GM21723 (cell line): ENCODE data around the gene TBCEL.
"Not testable (repeated sequence)": the region's sequence is repeated elsewhere in the genome, so short reads cannot be mapped to it uniquely, and the experiment has no call there.

Experiments
- ATAC-seq: cut with Tn5 transposase; IDR thresholded peaks from one replicate; pipeline ENCODE4 v1.9.1; 2021; ENCODE audit warnings: mild to moderate bottlenecking, moderate library complexity; ENCODE audit not compliant: unreplicated experiment

TBCEL gene

DNA sequence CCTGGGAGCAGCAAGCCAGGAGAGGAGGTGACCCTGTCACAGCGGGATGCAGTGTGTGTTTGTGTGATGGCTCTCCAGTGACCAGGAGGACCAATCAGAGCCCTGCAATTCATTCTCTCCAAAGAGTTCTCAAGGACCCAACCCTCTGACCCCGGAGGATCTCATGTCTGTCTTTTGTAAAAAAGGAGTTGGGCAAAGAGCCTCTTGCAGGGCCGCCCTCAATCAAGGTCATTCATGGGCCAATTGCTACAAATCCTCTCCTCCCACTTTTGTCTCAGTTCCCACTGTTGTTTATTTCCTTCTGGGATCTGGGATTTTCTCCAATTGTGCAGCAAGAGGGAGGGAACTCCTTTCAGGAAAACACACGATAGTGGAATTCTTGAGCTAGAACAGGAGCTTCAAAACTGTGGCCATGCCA is 81.2 kb downstream of the TBCEL start:
- no peak for ATAC-seq

DNA sequence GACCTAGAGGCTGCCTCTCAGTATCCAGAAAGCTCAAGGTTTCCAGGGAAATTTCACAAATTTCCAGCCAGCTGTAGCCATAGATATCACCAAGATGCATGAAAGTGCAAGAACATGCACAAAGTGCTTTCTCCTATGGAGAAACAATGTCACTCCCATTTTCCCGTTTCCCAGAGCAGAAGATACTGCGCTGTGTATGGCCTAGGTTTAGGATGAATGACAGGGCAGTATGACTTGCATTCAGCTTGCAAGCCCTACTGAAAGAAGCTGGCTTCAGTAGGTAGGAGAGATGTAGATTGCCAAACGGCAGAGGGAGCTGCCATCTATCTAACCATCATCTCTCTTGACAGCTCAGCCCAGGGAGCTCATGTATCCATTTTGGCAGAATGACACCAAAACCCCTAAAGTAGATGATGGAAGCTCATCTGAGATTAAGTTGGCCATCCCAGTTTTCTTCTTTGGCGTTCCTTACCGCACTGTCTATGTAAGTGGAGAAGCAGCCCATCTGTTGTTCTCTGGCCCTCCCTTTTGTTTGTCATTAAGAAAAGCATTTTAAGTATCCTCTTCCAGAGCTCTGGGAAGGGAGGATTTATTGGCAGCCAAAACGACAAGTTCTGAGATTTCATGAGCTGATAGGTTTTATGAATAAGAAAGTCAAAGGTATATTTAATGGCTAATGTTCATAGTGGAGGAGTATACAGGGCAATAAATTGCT is 81.7 kb downstream of the TBCEL start:
- no peak for ATAC-seq

- ATAC-seq = no peak
Measured at GRCh38 chr11:121106812-121107211, 82.9 kb downstream of the TBCEL start.

- no peak for ATAC-seq
Measured at GRCh38 chr11:121108413-121108812, 84.5 kb downstream of the TBCEL start.

DNA sequence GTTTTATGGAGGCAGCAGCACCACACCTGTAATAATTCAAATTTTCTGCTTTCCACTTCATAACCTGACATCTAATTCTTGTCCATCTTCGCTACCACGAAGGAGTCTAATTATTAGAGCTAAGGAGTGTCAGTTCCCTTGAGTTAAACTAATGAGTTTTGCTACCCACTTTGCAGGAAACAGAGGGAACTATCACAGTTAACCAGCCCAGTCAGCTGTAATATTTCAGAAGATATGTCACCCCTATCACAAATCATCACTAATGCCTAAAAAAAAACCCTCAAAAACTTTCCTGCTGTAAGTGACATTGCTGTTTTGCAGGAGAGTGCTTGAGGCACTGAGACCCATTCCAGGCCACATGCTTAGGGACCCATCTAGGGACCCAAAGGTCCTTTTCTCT is 85.6 kb downstream of the TBCEL start:
- ATAC-seq = no peak

DNA sequence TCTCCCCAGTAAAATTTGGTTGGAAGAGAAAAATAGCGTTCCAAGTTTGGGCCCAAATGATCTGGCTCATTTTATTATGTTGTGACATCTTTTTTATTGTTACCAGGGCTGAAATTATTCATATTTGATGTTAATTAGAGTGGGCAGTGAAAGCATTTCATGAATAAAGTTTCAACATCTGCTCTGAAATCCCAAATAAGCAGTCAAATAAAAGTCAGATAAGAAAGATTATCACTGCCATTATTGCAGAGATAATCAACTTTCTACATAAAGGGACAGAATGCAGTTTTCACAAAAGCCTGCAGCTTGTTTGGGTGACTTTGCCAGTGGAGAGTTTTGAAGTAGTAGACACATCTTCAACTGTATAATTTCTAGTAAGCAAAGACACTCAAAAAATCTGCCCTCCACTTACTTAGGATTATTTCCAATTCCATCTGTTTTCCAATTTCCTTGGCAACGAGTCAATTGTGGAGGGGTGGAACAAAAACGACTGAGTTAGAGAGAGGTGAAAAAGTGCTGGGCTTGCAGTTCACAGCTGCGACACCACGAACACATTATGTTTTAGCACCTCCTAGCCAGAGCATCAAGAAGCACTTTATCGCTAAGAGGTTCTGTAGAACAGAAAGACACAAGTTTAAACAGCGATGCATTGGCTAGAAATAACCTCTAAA is 86.1 kb downstream of the TBCEL start:
- no peak for ATAC-seq

- ATAC-seq = no peak
Measured at GRCh38 chr11:121110871-121111724, 87.2 kb downstream of the TBCEL start.

DNA sequence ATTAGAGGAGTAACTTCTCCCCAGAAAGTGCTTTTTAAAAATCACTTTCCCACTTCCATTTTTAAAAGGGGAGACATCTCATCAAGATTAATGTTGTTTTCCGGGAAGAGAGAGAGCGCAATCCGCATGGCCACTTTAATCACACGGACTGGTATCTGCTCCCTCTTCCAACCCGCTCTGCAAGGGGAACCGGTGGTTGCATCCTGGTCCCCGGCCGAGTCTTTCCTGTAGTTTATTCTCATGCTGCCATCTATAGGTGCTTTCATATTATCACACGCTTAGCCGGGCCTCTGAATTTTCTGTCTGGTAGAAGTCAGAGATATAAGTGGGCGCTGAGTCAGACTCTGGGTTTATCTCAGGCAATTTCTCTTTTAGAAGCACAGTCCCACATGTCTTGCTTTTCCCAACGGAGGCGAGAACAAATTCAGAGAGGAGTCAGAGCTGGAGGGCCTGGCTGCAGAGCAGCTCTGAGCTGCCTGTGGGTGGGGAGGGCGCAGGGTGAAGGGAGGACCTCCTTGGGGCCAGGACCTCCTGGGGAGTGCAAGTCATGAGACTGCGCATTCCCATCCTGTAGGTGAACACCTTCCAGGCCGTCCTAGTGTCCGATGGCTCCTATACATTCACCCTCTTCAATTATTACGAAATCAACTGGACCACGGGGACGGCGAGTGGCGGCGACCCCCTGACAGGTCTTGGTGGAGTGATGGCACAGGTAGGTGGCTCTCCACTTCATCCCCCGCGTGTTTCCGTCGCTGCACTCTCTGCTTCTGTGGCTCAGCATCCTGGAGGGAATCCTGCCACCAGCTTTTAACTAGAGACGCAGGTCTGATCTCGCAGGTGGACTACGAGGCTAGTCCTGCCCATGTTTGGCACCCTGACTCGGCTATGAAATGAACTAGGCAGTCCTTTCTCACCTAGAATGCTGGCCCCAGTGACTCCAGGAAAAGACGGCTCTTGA is 88.9 kb downstream of the TBCEL start:
- no peak for ATAC-seq

DNA sequence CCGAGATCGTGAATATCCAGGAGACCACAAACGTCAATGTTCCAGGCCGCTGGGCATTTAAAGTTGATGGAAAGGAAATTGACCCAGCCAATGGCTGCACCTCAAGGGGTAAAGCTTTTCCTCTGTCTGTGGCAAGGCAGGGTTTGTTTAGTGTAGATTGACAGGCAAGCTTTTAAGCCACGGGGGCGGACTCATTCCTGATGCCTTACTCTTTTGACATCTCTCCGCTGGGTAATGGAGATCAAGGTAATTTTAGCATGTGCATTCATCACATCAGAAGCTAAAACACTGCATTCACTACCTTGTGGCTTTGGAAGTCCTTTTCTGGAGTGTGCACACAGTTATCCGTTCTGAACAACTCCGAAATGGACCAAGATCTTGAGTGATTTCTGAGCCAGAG is 89.7 kb downstream of the TBCEL start:
- ATAC-seq = no peak

DNA sequence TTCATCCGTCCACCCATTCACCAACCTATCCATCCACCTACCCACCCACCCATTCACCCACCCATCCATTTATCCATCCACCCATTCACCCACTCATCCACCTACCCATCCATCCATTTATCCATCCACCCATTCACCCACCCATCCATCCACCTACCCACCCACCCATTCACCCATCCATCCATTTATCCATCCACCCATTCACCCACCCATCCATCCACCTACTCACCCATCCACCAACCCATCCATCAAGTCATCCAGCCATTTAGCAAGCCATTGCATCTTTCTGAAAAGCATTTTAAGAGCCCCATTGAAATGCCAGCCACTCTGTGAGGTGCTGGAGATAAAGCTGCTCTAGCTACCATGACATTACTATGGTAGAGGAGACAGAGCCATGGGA is 91.1 kb downstream of the TBCEL start:
- ATAC-seq = not testable (repeated sequence)

- ATAC-seq = no peak
Measured at GRCh38 chr11:121117788-121118187, 93.9 kb downstream of the TBCEL start.

GRCh38 chr11:121119440-121119839 is 95.5 kb downstream of the TBCEL start:
- no peak for ATAC-seq

DNA sequence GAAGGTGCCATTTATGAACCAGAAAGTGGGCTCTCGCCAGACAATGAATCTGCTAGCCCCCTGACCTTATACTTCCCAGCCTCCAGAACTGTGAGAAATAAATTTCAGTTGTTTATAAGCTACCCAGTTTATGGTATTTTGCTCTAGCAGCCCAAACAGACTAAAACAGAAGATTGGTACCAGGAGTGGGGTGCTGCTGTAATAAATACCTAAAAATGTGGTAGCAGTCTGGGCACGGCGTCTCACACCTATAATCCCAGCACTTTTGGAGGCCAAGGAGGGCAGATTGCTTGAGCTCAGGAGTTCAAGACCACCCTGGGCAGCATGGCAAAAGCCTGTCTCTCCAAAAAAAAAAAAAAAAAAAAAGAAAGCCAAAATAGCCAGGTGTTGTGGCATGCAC is 98.4 kb downstream of the TBCEL start:
- no peak for ATAC-seq

DNA sequence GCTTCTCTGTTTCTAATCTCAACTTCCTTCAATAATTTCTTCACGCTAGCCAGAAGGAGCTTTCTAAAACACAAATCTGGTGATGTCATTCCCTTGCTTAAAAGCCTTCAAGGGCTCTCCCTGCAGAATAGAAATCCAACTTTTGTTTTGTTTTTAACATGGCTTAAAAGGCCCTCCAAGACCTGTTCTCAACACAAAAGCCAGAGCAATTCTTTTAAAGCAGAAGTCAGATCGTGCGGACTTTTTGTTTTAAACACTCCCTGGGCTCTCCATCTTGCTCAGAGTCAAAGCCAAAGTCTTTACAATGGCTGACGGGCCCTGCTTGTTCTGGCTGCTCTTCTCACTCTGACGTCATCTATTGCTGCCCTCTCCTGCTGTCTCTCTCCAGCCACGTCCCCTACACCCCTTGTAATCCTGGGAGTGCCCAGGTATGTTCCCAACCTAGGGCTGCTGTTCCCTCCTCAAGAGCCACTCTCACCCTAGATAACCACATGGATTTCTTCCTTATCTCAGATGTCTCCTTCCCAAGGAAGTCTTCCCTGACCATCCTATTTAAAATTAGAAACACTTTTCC is 99.7 kb downstream of the TBCEL start:
- ATAC-seq = no peak

- no peak for ATAC-seq
Measured at GRCh38 chr11:121127809-121128208, 103.9 kb downstream of the TBCEL start.

GRCh38 chr11:121129362-121130340 is 105.7 kb downstream of the TBCEL start:
- no peak for ATAC-seq

DNA sequence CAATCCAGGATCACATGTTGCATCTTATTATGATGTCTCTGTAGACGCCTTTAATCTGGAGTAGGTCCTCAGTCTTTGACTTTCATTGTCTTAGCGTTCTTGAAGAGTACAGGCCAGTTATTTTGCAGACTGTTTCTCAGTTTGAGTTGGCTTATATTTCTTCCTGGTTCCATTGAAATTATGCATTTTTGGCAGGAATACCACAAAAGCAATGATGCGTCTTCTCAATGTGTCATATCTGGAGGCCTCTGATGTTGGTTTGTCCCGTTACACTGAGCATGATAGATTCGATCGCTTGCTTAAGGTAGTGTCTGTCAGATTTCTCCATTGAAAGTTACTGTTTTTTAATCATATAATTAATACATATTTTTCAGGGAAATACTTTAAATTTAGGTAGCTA is 107.8 kb downstream of the TBCEL start:
- no peak for ATAC-seq

DNA sequence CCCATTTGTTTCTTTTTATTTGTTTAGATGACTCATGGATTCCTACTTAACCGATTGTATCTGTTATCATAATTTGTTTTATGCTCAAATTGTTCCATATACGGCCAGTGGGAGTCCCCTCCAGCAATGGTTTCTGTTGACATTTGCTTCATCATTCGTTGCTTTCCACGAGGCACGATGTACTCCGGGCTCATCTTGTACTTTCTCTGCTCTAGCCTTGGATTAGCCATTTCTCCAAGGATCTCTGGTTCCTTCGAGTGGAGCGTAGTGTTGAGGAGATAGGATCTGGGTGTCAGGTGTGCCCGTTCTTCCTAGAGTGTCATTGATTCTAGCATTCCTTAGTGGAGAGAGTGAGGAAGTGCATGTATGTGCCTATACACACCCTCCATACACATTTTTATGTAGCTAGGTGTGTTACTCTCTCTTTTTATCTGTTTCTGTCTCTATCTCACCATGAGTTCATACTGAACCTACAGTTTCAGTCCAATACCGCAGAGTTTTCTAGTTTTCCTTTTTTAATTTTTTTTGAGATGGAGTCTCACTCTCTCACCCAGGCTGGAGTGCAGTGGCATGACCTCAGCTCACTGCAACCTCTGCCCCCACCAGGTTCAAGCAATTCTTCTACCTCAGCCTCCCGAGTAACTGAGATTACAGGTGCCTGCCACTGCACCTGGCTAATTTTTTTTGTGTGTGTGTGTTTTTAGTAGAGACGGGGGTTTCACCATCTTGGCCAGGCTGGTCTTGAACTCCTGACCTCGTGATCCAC is 108.5 kb downstream of the TBCEL start:
- no peak for ATAC-seq
